HCT116 (cell line): ENCODE results near the gene GNG2.

Source experiments
- ATF3 ChIP-seq: IDR thresholded peaks from 2 replicates; pipeline ENCODE4 v1.6.1; 2012
- CEBPB ChIP-seq: IDR thresholded peaks from 2 replicates; pipeline ENCODE4 v1.6.1; 2012; ENCODE audit warnings: low read depth
- CTCF ChIP-seq, 3 experiments: fragments of 200-600 bp in 1 of 3; sonication (generic) in 1 of 3; IDR thresholded peaks in 2 of 3; conservative IDR thresholded peaks in 1 of 3; 2 replicates each; pipeline ENCODE4 v1.5.1; 2012 to 2017; ENCODE audit warnings: low read depth in 2 of 3, low read length in 2 of 3, antibody characterized with exemption in 1 of 3, borderline replicate concordance in 1 of 3, control low read depth in 1 of 3, mild to moderate bottlenecking in 1 of 3, mixed read lengths in 1 of 3, mixed run types in 1 of 3, moderate library complexity in 1 of 3; ENCODE audit not compliant: insufficient read depth in 1 of 3
- EGR1 ChIP-seq: IDR thresholded peaks from 2 replicates; pipeline ENCODE4 v1.6.1; 2012; ENCODE audit warnings: low read depth
- ELF1 ChIP-seq: IDR thresholded peaks from 2 replicates; pipeline ENCODE4 v1.6.1; 2012; ENCODE audit warnings: low read depth, borderline replicate concordance
- EZH2 ChIP-seq: fragments of 200-600 bp; sonication (generic); IDR thresholded peaks from 2 replicates; pipeline ENCODE4 v1.6.1; 2017; ENCODE audit warnings: antibody characterized with exemption, mixed run types
- EZH2phosphoT487 ChIP-seq: fragments of 200-600 bp; IDR thresholded peaks from 2 replicates; pipeline ENCODE4 v1.6.1; 2018; ENCODE audit warnings: antibody characterized with exemption, borderline replicate concordance
- POLR2A ChIP-seq: IDR thresholded peaks from 2 replicates; pipeline ENCODE4 v1.7.0; 2011; ENCODE audit warnings: borderline replicate concordance; ENCODE audit not compliant: insufficient read depth, insufficient read length; ENCODE audit errors: extremely low read depth
- POLR2AphosphoS5 ChIP-seq: IDR thresholded peaks from 2 replicates; pipeline ENCODE4 v1.6.1; 2011; ENCODE audit warnings: mild to moderate bottlenecking, low read depth, low read length, moderate library complexity
- REST ChIP-seq: IDR thresholded peaks from 2 replicates; pipeline ENCODE4 v1.6.1; 2012; ENCODE audit warnings: low read depth
- ZBTB33 ChIP-seq: IDR thresholded peaks from 2 replicates; pipeline ENCODE4 v1.6.1; 2011; ENCODE audit warnings: mild to moderate bottlenecking, low read length, moderate library complexity; ENCODE audit not compliant: insufficient replicate concordance; ENCODE audit errors: extremely low read depth

GRCh38 chr14:51939226-51939625, 78.8 kb downstream of the GNG2 start:
- TF ChIP-seq EZH2, result no peak
- no peak for TF ChIP-seq POLR2A
- TF ChIP-seq CTCF (IDR thresholded peaks at IDR 0.05 in 2 of 3, conservative IDR thresholded peaks at IDR 0.05 in 1 of 3; ENCODE audit: borderline replicate concordance in 1 of 3, insufficient read depth in 1 of 3, low read depth in 2 of 3, low read length in 2 of 3), result no peak
- no peak for TF ChIP-seq POLR2AphosphoS5
- TF ChIP-seq EZH2phosphoT487, result no peak
- TF ChIP-seq CEBPB, result no peak
- TF ChIP-seq REST, result no peak
- no peak for TF ChIP-seq EGR1
- no peak for TF ChIP-seq ELF1
- TF ChIP-seq ZBTB33, result no peak
- TF ChIP-seq ATF3, result no peak
